ENCODE data around the gene ITPR2.
"Not testable (repeated sequence)": the region's sequence is repeated elsewhere in the genome, so short reads cannot be mapped to it uniquely, and the experiment has no call there.

The ITPR2 gene

DNA sequence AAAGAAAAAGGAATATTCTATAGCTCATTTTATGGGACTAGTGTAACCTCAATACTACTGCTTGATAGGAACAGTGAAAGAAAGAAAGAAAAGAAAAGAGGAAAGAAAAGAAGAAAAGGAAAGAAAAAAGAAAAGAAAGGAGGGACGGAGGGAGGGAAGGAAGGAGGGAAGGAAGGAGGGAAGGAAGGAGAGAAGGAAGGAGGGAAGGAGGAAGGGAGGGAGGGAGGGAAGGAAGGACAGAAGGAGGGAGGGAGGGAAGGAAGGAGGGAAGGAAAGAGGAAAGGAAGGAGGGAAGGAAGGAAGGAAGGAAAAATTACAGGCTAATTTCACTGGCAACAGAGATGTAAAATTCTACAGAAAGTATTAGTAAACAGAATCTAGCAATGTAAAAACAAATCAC is 215.5 kb downstream of the ITPR2 start:
- DNase-seq = no peak

DNA sequence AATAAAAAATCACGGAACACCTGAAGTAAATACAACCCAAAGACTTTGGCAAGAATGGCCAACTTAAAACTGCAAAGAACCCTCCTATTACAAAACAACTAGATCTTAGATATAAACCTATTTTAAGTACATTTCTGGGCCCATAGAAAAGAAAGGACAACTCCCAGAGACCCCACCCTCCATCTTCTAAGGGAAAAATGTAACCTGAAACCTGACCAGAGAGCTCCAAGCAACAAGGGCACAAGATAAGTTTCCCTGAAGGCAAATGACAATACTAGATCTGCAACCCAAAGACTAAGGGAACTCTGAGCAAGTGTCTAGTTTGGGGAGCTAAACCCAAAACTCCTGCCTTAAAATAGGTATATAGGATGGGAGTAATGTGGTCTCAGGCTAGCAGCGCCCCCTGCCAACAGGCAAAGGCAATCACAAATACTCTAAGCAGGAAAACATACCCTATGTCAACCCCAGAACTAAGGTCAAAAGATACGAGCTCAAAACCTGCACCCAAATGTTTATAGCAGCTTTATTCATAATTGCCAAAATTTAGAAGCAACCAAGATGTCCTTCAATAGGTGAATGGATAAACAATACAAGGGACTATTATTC is 218.9 kb downstream of the ITPR2 start:
- no peak for DNase-seq

DNA sequence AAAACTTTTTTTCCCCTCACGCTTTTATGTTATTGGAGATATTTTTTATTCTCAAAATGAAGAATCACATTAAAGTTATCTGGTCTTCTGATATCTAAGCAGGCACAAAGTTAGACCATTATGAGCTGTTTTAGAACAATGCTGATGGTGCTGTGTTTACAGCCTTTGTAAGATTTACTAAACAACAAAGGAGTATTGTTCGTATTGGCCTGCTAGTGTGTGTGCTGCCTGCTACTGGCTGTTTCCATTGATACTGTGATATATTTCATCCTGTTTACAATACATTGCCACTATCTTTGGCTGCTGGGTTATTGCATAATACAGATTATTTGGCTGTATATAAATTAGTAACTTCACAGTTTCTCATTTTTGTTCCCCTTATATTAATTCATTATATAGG is 220.8 kb downstream of the ITPR2 start:
- DNase-seq = no peak

DNA sequence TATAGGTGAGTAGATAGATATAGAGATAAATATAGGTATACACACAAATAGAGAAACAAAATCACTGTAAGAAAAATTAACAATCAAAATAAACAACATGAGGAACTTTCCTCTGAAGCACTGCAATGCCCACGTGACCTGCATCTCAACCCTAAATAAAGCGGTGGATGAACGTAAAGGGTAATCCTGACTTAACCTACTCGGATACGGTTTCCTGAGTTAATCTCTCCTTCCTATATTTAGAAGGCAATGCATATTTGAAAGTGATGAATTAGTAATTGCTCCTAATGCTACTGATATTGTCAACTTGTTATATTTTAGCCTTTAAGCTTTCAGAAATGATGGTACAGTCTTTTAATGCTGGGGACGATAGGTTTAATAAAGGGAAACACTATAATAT is 221.4 kb downstream of the ITPR2 start:
- no peak for DNase-seq

DNA sequence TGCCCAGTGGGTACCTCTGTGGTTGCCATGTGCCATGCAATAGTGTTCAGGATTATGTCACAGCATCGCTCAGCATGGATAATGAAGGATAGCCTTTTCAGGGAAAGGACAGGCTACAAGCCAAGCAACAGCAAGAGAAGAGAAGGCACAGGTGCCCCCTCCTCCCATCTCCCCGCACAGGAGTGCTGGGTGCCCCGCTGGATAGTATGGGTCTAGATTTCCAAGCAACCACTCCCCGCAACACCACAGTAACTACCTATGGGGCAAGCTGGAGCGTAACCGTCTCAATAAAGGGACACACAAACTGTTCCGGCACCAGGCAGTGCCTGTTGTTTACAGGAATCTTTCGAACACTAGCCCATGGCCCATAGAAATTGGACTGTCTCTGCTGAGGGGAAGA is 222.2 kb downstream of the ITPR2 start:
- DNase-seq = no peak

DNA sequence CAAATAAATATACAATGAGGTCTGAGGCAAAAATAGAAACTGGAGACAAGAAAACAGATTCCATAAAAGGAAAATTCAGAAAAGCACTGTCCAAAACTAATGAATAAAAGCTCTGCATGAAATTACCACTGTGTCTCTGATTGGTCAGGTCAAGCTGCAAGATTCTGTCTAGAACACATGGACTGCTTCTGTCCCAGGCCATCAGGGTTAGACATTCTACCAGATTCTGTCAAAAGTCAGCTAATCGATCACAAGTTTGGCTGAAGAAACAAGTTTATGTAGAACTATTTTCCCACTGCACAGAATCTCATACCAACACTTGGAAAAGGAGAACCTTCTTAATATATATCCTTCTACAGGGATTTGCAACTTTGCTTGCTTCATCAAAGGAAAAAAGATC is 223.0 kb downstream of the ITPR2 start:
- no peak for DNase-seq

DNA sequence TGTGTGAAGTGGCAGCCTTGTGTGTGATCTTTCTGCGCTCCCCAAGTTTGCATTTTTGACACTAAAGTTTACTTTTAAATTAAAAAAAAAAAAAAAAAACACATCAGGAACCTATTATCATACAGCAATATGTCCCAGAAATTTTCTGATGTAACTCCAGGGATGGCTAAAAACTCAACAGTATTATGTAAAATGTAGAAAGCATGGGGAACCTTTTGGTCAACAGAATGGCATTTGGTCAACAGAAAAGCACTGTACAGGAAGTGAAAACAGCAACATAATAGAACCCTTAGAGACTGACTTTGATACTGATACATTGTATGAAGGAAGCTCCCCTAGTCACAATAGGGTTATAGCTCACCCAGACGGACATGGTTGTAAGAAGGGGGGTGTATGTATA is 224.3 kb downstream of the ITPR2 start:
- DNase-seq = no peak

DNA sequence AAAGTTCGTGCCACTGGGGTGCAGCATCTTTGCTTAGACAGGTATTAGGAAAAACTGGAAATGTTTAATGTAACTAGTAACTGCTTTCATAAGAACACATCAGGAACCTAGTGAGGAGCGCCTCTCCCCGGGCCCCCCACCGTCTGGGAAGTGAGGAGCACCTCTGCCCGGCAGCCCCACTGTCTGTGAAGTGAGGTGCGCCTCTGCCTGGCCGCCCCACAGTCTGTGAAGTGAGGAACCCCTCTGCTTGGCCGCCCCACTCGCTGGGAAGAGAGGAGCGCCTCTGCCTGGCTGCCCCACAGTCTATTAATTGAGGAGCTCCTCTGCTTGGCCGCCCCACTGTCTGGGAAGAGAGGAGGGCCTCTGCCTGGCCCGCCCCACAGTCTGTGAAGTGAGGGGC is 224.7 kb downstream of the ITPR2 start:
- no peak for DNase-seq

DNA sequence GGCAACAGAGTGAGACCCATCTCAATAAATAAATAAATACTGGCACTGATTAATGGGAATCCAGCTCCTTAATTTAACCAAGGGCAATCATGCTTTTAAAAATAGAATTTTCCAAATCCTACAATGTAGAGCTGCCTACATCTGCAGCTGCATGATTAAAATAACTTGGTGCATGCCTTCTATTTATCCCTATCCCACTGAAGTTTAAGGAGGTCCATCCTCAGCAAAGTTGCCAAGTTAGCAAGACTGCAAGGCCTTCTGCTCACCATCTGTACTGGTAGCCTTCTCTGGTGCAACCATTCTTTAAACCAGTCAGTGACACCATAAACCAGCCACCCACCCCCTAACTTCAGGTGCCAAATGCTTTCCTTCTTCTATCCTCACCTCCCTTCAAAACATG is 226.1 kb downstream of the ITPR2 start:
- no peak for DNase-seq

DNA sequence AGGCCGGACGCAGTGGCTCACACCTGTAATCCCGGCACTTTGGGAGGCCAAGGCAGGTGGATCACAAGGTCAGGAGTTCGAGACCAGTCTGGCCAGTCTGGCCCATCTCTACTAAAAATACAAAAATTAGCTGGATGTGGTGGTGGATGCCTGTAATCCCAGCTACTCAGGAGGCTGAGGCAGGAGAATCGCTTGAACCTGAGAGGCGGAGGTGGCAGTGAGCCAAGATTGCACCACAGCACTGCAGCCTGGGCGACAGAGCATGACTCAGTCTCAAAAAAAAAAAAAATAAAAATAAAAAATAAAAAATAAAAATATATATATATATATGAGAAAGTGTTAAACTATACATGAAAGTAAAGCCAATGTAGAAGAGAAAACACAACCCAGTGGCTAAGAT is 228.2 kb downstream of the ITPR2 start:
- not testable (repeated sequence) for DNase-seq

DNA sequence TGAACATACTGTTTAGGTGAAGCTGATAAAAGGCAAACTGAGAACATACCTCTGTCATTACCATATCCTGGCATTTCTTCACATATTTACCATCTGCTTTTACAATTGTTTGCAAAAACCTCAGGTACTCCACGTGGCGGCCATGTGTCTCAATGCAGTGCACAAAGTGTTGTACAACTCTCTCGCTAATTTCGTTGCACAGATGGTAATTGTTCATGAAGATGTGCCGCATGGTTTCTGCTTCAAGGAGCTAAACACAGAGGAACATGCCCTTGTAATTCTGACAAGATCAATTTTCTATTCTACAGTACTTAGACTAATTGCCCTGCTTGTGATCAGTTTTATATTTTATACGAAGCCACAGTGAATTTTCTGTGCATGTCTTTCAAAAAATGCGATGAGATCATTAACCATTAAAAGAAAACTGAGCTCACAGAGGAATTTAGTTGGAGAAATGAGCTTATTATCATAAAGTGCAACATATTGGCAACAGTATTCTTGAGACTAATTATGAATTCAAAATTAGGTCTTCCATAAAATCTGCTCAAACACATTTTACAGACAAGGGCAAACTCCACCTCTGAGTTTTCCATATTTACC is 233.8 kb downstream of the ITPR2 start:
- DNase-seq = no peak

DNA sequence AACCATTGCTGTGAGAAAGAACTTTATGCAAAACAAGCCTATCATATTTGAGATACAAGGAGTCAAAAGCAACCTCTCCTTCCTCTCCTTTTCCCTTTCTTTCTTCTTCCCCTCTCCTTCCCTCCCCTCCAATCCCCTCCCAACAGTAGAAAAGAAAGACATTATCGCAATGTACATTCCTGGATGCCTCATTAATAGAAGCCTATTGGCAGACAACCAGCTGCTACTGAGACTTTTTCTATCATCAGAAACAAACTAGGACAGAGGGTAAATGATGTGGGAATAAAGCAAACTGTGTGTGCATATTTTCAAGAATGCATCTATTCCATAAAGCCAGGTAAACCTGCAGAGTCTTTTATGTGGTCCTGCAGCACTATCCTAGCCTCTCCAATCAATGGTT is 237.2 kb downstream of the ITPR2 start:
- no peak for DNase-seq

DNA sequence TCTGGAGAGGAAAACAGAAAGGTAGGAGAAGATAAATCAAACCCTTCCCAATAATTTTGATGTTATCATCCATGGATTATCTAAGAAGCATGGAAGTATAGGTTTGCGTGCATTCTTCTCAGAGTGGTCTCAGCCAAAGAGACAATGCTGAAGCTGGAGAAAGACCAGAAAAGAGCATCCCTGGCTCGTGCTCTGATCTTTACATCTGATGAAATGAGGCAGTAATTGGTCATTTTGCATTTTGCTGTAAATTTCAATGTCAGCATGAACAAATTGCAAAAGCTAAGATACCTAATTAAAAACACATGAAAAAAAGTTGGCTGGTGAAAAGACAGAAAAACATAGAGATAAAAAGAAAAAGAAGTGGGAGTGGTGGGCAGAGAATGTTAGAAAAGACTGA is 252.4 kb downstream of the ITPR2 start:
- DNase-seq = no peak

DNA sequence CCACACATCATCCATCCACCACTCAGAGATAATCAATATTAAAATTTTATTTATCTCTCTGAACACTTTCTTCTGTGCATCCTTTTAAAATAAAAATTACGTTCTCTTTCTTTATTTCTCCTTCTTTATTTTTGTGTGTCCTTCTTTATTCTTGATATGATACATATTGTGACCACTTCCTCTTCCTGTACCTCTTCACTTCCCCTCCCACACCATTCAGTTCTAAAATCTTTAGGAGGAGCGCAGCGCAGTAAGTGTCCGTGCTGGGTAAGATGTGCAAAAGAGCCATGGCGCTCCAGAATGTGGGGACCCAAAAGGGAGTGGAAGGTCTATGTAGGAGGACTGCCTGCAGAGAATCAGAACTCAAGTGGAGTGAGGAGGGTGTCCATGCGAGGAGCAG is 256.7 kb downstream of the ITPR2 start:
- no peak for DNase-seq

DNA sequence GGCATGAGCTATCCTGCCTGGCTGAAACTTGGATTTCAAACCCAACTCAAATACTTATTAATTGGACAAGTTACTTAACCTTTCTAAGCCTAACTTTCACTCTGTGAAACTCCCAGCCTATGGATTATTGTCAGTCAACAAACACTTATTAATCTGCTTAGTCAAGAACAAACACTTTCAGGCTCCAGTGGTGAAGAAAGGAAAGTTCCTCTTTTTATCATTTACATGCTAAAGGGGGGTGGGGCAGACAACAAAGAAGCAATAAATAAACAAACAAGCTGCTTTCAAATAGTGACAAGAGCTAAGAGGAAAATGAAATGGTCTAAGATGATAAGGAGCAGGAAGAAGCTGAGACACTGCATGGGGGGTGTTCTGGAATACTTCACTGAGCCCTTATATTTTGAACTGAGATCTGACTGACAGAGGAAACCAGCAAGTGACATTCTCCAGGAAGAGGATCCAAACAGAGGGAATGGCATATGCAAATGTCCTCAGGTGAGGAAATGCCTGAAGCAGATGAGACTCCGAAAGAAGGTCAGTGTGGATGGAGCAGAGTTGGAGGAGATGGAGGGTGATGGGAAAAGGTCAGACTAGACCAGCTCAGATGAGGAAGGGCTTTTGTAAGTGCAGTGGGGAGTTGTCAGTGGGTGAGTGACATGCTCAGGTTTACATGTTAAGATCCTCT is 259.6 kb downstream of the ITPR2 start:
- no peak for DNase-seq

DNA sequence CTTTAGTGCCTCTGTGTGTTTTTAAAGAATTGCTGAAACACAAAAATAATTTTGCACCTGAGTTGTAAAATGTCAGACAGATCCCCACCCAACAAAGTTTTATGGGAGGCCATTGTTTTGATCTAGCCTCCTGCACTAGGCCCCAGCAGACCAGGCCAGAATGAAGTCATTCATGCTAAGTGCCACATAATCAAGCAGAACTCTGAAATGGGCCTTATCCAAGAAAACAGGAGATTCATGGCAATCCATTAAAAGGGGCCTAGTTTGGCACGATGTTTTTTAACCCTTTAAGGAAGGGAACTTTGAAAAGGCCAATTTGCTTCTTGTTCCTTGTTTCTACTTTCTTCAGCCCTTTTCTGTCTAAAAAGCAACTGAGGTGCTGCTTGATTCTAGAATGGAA is 260.9 kb downstream of the ITPR2 start:
- DNase-seq = no peak

DNA sequence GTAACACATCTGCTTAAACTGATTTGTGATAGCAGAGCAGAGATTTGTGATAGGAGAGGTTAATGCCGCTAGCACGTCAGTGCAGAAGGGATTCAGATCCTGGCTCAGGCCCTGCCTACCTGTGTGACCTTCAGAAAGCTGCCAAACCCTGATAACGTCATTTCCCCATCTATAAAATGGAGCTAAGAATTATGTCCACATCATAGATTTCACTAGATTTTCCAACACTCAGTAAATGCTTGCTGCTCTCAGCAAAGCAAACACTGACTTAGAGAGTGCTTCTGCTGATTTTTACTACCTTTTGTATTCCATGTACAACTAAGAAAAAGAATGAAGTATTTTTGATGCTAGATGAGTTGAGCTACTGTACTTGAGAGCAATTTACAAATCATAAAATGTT is 261.4 kb downstream of the ITPR2 start:
- DNase-seq = no peak

DNA sequence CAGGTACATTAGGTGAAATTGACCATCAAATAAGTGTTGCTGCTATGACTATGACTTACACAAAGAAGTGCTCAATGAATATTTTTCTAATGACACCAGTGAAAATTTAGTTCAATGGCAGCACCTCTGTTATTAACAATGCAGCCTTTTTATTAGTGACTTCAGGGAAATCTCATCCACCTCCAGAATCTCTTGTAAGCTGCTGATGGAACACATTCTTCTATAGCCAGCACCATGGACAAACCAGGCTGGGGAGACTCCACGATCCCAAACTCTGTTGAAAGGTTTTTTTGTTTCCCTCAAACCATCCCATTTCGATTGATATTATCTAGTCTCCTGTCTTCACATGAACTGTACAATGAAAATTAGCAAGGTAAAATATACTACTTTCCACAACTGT is 265.9 kb downstream of the ITPR2 start:
- no peak for DNase-seq

DNA sequence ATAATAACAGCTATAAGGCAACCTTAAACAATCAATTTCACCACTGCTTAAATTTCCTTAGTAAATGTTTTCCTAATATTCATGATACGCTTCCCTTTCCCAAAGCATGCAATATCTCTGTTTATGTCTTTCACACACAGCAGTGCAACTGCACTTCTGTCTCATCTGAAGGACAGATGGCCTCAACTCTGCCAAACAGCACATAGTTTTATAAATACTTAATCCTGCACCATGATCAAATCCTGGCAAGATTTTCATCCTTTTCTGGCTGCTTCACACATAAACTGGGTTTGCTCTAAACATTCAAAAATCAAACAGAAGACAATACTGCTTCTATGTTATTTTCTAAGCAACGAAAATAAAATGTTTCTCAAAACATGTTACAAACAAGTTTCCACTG is 266.3 kb downstream of the ITPR2 start:
- no peak for DNase-seq

DNA sequence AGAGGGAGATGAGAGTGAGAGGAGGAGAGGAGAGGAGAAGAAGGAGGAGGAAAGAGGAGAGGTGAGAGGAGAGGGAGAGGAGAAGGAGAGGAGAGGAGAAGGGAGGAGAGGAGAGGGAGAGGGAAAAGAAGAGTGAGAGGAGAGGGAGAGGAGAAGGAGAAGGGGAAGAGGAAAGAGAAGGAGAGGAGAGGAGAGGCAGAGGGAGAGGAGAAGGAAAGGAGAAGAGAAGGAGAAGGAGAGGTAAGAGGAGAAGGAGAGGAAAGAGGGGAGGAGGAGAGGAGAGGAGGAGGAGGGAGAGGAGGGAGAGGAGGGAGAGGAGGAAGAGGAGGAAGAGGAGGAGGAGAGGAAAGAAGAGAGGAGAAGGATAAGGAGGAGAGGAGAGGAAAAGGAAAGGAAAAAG is 266.8 kb downstream of the ITPR2 start:
- DNase-seq = no peak

DNA sequence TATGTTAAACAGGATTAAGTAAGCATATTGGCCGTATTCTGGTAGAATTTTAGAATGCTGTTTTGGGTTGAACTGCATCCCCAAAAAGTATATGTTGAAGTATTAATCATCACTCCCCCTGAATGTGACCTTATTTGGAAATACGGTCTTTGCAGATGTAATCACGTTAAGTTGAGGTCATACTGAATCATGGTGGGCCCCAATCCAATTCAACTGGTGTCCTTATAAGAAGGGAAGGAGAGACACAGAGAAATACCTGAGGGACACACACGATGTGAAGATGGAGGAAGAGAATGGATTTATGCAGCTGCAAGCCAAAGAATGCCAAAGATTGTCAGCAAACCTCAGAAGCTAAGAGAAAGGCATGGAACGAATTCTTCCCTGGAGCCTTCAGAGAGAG is 268.6 kb downstream of the ITPR2 start:
- DNase-seq = no peak

DNA sequence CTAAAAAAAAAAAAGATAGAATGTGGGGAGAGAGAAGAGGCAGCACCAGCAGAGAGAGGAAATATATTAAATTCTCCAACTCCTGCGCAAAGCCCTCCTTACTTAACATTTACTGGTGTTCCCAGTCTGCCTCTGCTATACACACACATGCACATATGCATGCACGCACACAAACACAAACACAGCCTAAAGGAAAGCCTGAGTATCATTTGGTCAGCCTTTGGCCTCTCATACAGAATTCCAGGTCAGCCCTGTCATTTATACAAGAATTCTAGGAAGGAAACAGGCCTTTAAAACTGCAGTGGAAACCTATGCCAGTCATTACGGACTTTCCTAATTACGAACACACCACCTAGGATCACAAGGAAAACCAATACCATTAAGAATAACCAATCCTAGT is 269.4 kb downstream of the ITPR2 start:
- DNase-seq = no peak

DNA sequence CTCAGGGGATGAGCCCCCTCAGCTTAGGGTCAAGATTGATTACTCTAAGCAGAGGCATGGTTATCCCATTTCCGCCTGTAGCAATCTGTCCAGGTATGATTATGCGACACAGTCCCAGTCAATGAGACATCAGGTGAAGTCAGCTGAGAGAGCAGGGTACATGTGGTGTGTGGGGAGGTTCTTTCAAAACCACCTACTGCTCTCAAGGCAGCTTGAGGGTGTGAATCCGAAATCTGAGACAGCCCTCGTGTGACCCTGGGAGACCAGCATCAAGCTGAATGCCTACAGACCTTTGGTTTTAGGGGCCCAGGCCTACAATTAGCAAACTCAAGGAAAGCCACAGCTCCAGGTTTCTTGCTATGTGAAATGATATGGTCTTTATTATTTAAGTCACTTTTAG is 275.7 kb downstream of the ITPR2 start:
- no peak for DNase-seq

DNA sequence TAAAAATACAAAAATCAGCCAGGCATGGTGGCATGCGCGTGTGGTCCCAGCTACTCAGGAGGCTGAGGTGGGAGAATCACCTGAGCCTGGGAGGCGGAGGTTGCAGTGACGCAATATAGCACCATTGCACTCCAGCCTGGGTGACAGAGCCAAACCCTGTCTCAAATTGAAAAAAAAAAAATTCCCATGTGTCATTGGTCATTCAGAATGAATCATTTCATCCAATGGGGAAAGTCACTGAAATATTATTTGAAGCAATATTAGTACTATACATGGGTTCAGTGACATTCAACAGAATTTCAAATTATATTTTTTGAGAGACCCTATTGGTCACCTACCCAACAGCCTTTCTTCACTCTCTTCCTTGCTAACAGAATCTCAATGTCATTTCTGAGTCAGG is 276.1 kb downstream of the ITPR2 start:
- no peak for DNase-seq

DNA sequence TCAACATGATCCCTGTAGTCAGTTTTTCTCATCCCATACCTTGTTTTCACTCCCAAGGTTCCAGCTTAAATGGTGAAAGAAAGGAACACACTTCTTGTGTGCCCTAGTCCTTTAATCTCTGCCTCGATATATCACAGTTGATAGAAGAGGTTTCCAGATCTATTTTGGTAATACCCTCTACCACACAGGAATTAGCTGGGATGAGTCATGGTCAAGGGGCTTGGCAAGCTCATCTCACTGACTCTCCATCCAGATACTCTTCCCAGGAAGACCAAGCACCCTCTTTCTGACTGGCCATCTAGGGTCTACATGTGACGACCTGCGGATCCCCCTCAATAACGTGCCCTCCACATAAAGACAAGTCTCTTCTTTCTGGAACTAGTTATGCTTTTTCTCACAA is 277.9 kb downstream of the ITPR2 start:
- no peak for DNase-seq

All from NCI-H526 treated with DMSO at 0.1 percent for 48 hours (cell line).